DMS114 treated with DMSO at 0.1 percent for 48 hours (cell line): ENCODE results near the gene RAD51B.

Experiments used
- DNase-seq: peaks from one replicate; lab custom pipeline; 2025; ENCODE audit not compliant: unreplicated experiment; lab: John Stamatoyannopoulos, UW

Gene RAD51B

GRCh38 chr14:68471964-68472508 is 652.5 kb downstream of the RAD51B start:
- no peak for DNase-seq

- DNase-seq, result no peak
Measured at GRCh38 chr14:68473069-68473468, 653.5 kb downstream of the RAD51B start.

GRCh38 chr14:68473794-68474193 is 654.2 kb downstream of the RAD51B start:
- no peak for DNase-seq

- no peak for DNase-seq
Measured at GRCh38 chr14:68474741-68475140, 655.2 kb downstream of the RAD51B start.

GRCh38 chr14:68475802-68476201 is 656.2 kb downstream of the RAD51B start:
- DNase-seq, result no peak

GRCh38 chr14:68476212-68477109 is 656.9 kb downstream of the RAD51B start:
- DNase-seq, result no peak

GRCh38 chr14:68477110-68477455 is 657.5 kb downstream of the RAD51B start:
- no peak for DNase-seq

GRCh38 chr14:68477461-68478085 is 658.0 kb downstream of the RAD51B start:
- DNase-seq, result no peak

- DNase-seq, result no peak
Measured at GRCh38 chr14:68479247-68479646, 659.7 kb downstream of the RAD51B start.

GRCh38 chr14:68482018-68482417 is 662.4 kb downstream of the RAD51B start:
- no peak for DNase-seq

GRCh38 chr14:68482772-68483395 is 663.3 kb downstream of the RAD51B start:
- DNase-seq, result no peak

GRCh38 chr14:68486033-68486732 is 666.6 kb downstream of the RAD51B start:
- no peak for DNase-seq

GRCh38 chr14:68486809-68487208 is 667.2 kb downstream of the RAD51B start:
- DNase-seq, result no peak

- no peak for DNase-seq
Measured at GRCh38 chr14:68487805-68488590, 668.4 kb downstream of the RAD51B start.

GRCh38 chr14:68491793-68492192 is 672.2 kb downstream of the RAD51B start:
- DNase-seq, result no peak

GRCh38 chr14:68492381-68493151 is 673.0 kb downstream of the RAD51B start:
- no peak for DNase-seq

- no peak for DNase-seq
Measured at GRCh38 chr14:68493152-68493911, 673.8 kb downstream of the RAD51B start.

GRCh38 chr14:68495101-68496039 is 675.8 kb downstream of the RAD51B start:
- DNase-seq, result no peak
